GM12878 (cell line): Measurements from ENCODE around the gene ANTXR2. TPM values are rescaled to one million over a fixed set of nuclear protein-coding genes. Genes with fewer than 3 reads are reported as not detected.

ENCODE experiments used
- ATAC-seq: fragments of 200-7000 bp; cut with Tn5 transposase; 3 replicates; pipeline ENCODE4 v1.9.1; 2020; ENCODE audit warnings: mild to moderate bottlenecking, moderate library complexity
- BruUV-seq: library from RNA; stranded (reverse); fragments of 400-500 nt; replicated peaks from 2 replicates; lab custom pipeline; 2021; lab: Mats Ljungman, UMichigan
- CTCF ChIA-PET: fragments of 300-600 bp; sonication (Branson Sonifier 250); formaldehyde crosslinking; extraction: SDS; loops from one replicate; lab custom pipeline; 2021; ENCODE audit warnings: inconsistent platforms; lab: Yijun Ruan, JAX
- POLR2A ChIA-PET: fragments of 350-600 bp; formaldehyde crosslinking; extraction: SDS; loops from one replicate; lab custom pipeline; 2021; ENCODE audit warnings: inconsistent platforms; lab: Charles Lee
- RAD21 ChIA-PET: fragments of 300-600 bp; sonication (Branson Sonifier 250); formaldehyde crosslinking; loops from one replicate; lab custom pipeline; 2023; ENCODE audit warnings: antibody characterized with exemption; ENCODE audit not compliant: unreplicated experiment; lab: Charles Lee
- SMC1A ChIA-PET: fragments of 300-600 bp; sonication (Branson Sonifier 250); formaldehyde crosslinking; loops from one replicate; lab custom pipeline; 2023; ENCODE audit not compliant: unreplicated experiment, uncharacterized antibody; lab: Charles Lee
- DNase-seq: peaks from one replicate; pipeline ENCODE4 v3.0.0-alpha.2; 2011; ENCODE audit warnings: low read depth, low spot score
- FAIRE-seq: peaks from 3 replicates; lab custom pipeline; 2011; peaks lifted over from hg19 to GRCh38; lab: Jason Lieb, UNC
- H2AFZ ChIP-seq: 2 replicates; pipeline ENCODE4 v1.6.0; 2011; ENCODE audit warnings: low read depth, low read length, control low read depth; ENCODE audit not compliant: control insufficient read depth
- H3K27ac ChIP-seq: 2 replicates; pipeline ENCODE4 v1.5.1; 2011; ENCODE audit warnings: control low read depth; ENCODE audit not compliant: control insufficient read depth, insufficient read depth
- H3K27me3 ChIP-seq, 2 experiments: replicated peaks in 1 of 2; 2 replicates each; pipeline versions ENCODE4 v1.6.0 to v1.6.1; 2011; ENCODE audit warnings: low read length in 1 of 2; ENCODE audit not compliant: control insufficient read depth in 2 of 2, insufficient read depth in 2 of 2
- H3K36me3 ChIP-seq, 2 experiments: 2 replicates each; pipeline ENCODE4 v1.5.1; 2011; ENCODE audit warnings: low read length in 1 of 2; ENCODE audit not compliant: control insufficient read depth in 2 of 2, insufficient read depth in 2 of 2
- H3K4me1 ChIP-seq: 2 replicates; pipeline ENCODE4 v1.6.1; 2011; ENCODE audit warnings: mild to moderate bottlenecking, low read length, moderate library complexity, mixed read lengths; ENCODE audit not compliant: control insufficient read depth, insufficient read depth
- H3K4me2 ChIP-seq: 2 replicates; pipeline ENCODE4 v1.6.0; 2011; ENCODE audit warnings: control low read depth; ENCODE audit not compliant: control insufficient read depth, insufficient read depth
- H3K4me3 ChIP-seq: fragments of 200-600 bp; sonication (generic); 2 replicates; pipeline ENCODE4 v1.5.1; 2016
- H3K79me2 ChIP-seq: 2 replicates; pipeline ENCODE4 v1.6.0; 2011; ENCODE audit warnings: low read length; ENCODE audit not compliant: control insufficient read depth, insufficient read depth
- H3K9ac ChIP-seq: 2 replicates; pipeline ENCODE4 v1.8.0; 2011; ENCODE audit warnings: low read length, control low read depth, mixed read lengths; ENCODE audit not compliant: control insufficient read depth, insufficient read depth
- H3K9me3 ChIP-seq: replicated peaks from 3 replicates; pipeline ENCODE4 v1.5.1; 2011; ENCODE audit warnings: mild to moderate bottlenecking, low read length; ENCODE audit not compliant: control insufficient read depth, insufficient read depth
- H4K20me1 ChIP-seq: 2 replicates; pipeline ENCODE4 v1.6.0; 2011; ENCODE audit not compliant: control insufficient read depth, insufficient read depth
- ASH2L ChIP-seq: fragments of 300-600, 200-600 bp; sonication (generic); IDR thresholded peaks from 2 replicates; pipeline ENCODE4 v1.6.1; 2017; ENCODE audit warnings: low read depth, mild to moderate bottlenecking, borderline replicate concordance
- BHLHE40 ChIP-seq, 2 experiments: fragments of 450-650 bp in 1 of 2; IDR thresholded peaks; 2 replicates each; pipeline ENCODE4 v1.6.1; 2011 to 2017; ENCODE audit warnings: low read depth in 2 of 2, borderline replicate concordance in 1 of 2, improper control_type of control experiment in 1 of 2, low read length in 1 of 2, mild to moderate bottlenecking in 1 of 2
- CTCF ChIP-seq, 3 experiments: IDR thresholded peaks in 2 of 3; conservative IDR thresholded peaks in 1 of 3; 2 replicates each; pipeline ENCODE4 v1.5.1; 2011; ENCODE audit warnings: low read depth in 3 of 3, low read length in 3 of 3, mild to moderate bottlenecking in 3 of 3, control low read depth in 2 of 3, moderate library complexity in 2 of 3, inconsistent platforms in 1 of 3, mixed read lengths in 1 of 3; ENCODE audit not compliant: control insufficient read depth in 2 of 3, insufficient read depth in 1 of 3; ENCODE audit errors: extremely low read depth in 1 of 3
- DPF2 ChIP-seq: fragments of 450-650 bp; IDR thresholded peaks from 2 replicates; pipeline ENCODE4 v1.6.1; 2017; ENCODE audit warnings: mild to moderate bottlenecking
- ESRRA ChIP-seq: IDR thresholded peaks from 2 replicates; pipeline ENCODE4 v1.6.1; 2012; ENCODE audit warnings: mild to moderate bottlenecking, low read length, improper control_type of control experiment
- GATAD2B ChIP-seq: fragments of 450-650 bp; conservative IDR thresholded peaks from 2 replicates; pipeline ENCODE4 v1.6.1; 2017; ENCODE audit warnings: low read depth, mild to moderate bottlenecking, moderate library complexity
- HDAC6 ChIP-seq: fragments of 200-600 bp; sonication (generic); IDR thresholded peaks from one replicate; pipeline ENCODE4 v1.8.0; 2017; ENCODE audit warnings: antibody characterized with exemption; ENCODE audit not compliant: unreplicated experiment
- IKZF2 ChIP-seq, 2 experiments: fragments of 450-650 bp; IDR thresholded peaks; 2 replicates each; pipeline ENCODE4 v1.6.1; 2017; ENCODE audit warnings: mild to moderate bottlenecking in 2 of 2, moderate library complexity in 2 of 2
- JUND ChIP-seq: IDR thresholded peaks from 2 replicates; pipeline ENCODE4 v1.6.1; 2012; ENCODE audit warnings: low read depth, mild to moderate bottlenecking, low read length, improper control_type of control experiment, moderate library complexity
- POLR2A ChIP-seq: IDR thresholded peaks from 2 replicates; pipeline ENCODE4 v1.6.1; 2011; ENCODE audit warnings: low read depth, mild to moderate bottlenecking, low read length
- POLR2AphosphoS5 ChIP-seq: IDR thresholded peaks from 2 replicates; pipeline ENCODE4 v1.6.1; 2011; ENCODE audit warnings: mild to moderate bottlenecking, low read length, inconsistent platforms
- RBBP5 ChIP-seq: fragments of 200-600 bp; sonication (generic); conservative IDR thresholded peaks from 2 replicates; pipeline ENCODE4 v1.6.1; 2016
- RFX5 ChIP-seq: IDR thresholded peaks from 2 replicates; pipeline ENCODE4 v1.6.1; 2011; ENCODE audit warnings: low read depth, low read length, improper control_type of control experiment
- ZBTB11 ChIP-seq: fragments of 450-650 bp; formaldehyde crosslinking; IDR thresholded peaks from 2 replicates; pipeline ENCODE4 v1.5.0; 2022; ENCODE audit warnings: mild to moderate bottlenecking, missing genetic modification characterization
- ZNF687 ChIP-seq: fragments of 450-650 bp; IDR thresholded peaks from 2 replicates; pipeline ENCODE4 v1.6.1; 2017; ENCODE audit warnings: mild to moderate bottlenecking, moderate library complexity
- WGBS: methylation state at CpG from one replicate; pipeline ENCODE4 v1.1.6; 2016; ENCODE audit warnings: low lambda C conversion rate; ENCODE audit not compliant: insufficient replicate concordance, insufficient coverage; ENCODE audit errors: missing lambda C conversion rate; 5-methylcytosine and 5-hydroxymethylcytosine counted together
- in situ Hi-C: fragments of 300-500 bp; cut with MboI; formaldehyde crosslinking; loops from 9 replicates; pipeline ENCODE4 v1.14.3; 2018; ENCODE audit warnings: mixed read lengths
- intact Hi-C: fragments of 100-400 bp; cut with micrococcal nuclease; formaldehyde crosslinking; loops from one replicate; pipeline ENCODE4 v1.14.2; 2022; ENCODE audit not compliant: unreplicated experiment
- polyA plus RNA-seq, 11 experiments: library from polyadenylated mRNA; depleted of rRNA in 4 of 11; unstranded in 6 of 11; stranded (reverse) in 5 of 11; fragments of >200 nt; fragmentation: Nextera tagmentation in 4 of 11; fragmentation: Illumina TruSeq in 1 of 11; extraction: Ambion mirVana in 4 of 11; extraction: Trizol in 1 of 11; gene quantifications; 1 replicate in 1 of 11; 2 replicates in 10 of 11; pipeline versions ENCODE4 v1.2.1 to v1.2.3, GENCODE V29; 2011 to 2016; ENCODE audit warnings: inconsistent platforms in 2 of 11, missing spikeins in 2 of 11, low read depth in 1 of 11
- total RNA-seq, 4 experiments: library from RNA; depleted of rRNA in 3 of 4; stranded (reverse); fragments of >200 nt in 3 of 4; fragmentation: Illumina TruSeq in 1 of 4; extraction: Trizol in 1 of 4; gene quantifications; 2 replicates each; pipeline versions ENCODE4 v1.2.1 to v1.2.3, GENCODE V29; 2013 to 2021

Gene ANTXR2
- total and polyA plus RNA-seq, 10 of the 15 experiments (the other 5 are each of a cell fraction or from before 2014, with no cell fraction given): 1.4 to 8.9 (median 5.7) TPM

GRCh38 chr4:79875344-79875899, 197.6 kb downstream of the ANTXR2 start (continued):
- TF ChIP-seq ZNF687 (no peak), DPF2 (no peak), GATAD2B (no peak), POLR2A (no peak), BHLHE40 (IDR thresholded peaks at IDR 0.05; ENCODE audit: borderline replicate concordance in 1 of 2, low read depth in 2 of 2, low read length in 1 of 2) (no peak)

GRCh38 chr4:79874197-79874596, 198.8 kb downstream of the ANTXR2 start:
- no peak for FAIRE-seq
- no TSS peak for BruUV-seq
- POLR2A ChIA-PET: no interaction called here
- TF ChIP-seq ZBTB11 (CRISPR knock-in tag): no peak
- no peak for TF ChIP-seq RBBP5
- TF ChIP-seq POLR2AphosphoS5: no peak
- no peak for TF ChIP-seq CTCF (IDR thresholded peaks at IDR 0.05 in 2 of 3, conservative IDR thresholded peaks at IDR 0.05 in 1 of 3; ENCODE audit: control insufficient read depth in 2 of 3, extremely low read depth in 1 of 3, insufficient read depth in 1 of 3, low read depth in 3 of 3, low read length in 3 of 3)
- TF ChIP-seq RFX5: no peak
- no peak for TF ChIP-seq ESRRA
- no peak for TF ChIP-seq JUND
- TF ChIP-seq HDAC6: no peak
- no peak for TF ChIP-seq ASH2L
- TF ChIP-seq IKZF2 (IDR thresholded peaks at IDR 0.05): no peak

More at GRCh38 chr4:79874197-79874596, 198.8 kb downstream of the ANTXR2 start:
- H3K27ac ChIP-seq: no peak overlapping the region
- RAD21 ChIA-PET: no interaction called here
- SMC1A ChIA-PET: no interaction called here
- no peaks in the 10 kb centered on the region for H4K20me1 ChIP-seq
- DNase-seq: no peak
- H3K4me1 ChIP-seq: no peaks in the 10 kb centered on the region
- no peak overlapping the region for H3K4me2 ChIP-seq
- no peak overlapping the region for H2AFZ ChIP-seq
- CTCF ChIA-PET: no interaction called here
- intact Hi-C loops (no loop called here), in situ Hi-C loops (no loop called here)
- H3K9ac ChIP-seq: no peak overlapping the region
- no peaks in the 10 kb centered on the region for H3K27me3 ChIP-seq
- ATAC-seq: no peak
- H3K9me3 ChIP-seq: no peaks in the 10 kb centered on the region
- H3K79me2 ChIP-seq: no peaks in the 10 kb centered on the region
- no peak overlapping the region for H3K4me3 ChIP-seq
- 62% methylated on average over 2 of the region's 2 CpGs for WGBS
- H3K36me3 ChIP-seq: no peaks in the 10 kb centered on the region
